ENCODE data around the gene BST1. TPM values are rescaled to one million over a fixed set of nuclear protein-coding genes. Genes with fewer than 3 reads are reported as not detected.

The BST1 gene
- total and polyA plus RNA-seq, 4 donors = 4.1 to 53.5 (median 11.0) TPM

- 71 to 81% methylated on average over 1 of the region's 1 CpG for WGBS, 2 donors
- H3K27ac ChIP-seq (ENCODE audit: low read depth in 1 of 2, low read length in 1 of 2) = no peak overlapping the region
- H3K9ac ChIP-seq (ENCODE audit: insufficient read depth in 1 of 2, low read length in 2 of 2) = no peak overlapping the region
- H3K36me3 ChIP-seq (ENCODE audit: control insufficient read depth in 4 of 4, insufficient read depth in 4 of 4, low read length in 4 of 4) = no peaks in the 10 kb centered on the region
- DNase-seq (no peak), ATAC-seq (ENCODE audit: insufficient read depth, low FRiP score) (no peak)
- peaks cover 0 to 14% (median 0%) of the 10 kb centered on the region in 5 donors for H3K4me1 ChIP-seq (ENCODE audit: control insufficient read depth in 5 of 5, insufficient read depth in 5 of 5, low read length in 5 of 5)
- no peak overlapping the region for H3K4me3 ChIP-seq
- TF ChIP-seq CTCF (IDR thresholded peaks at IDR 0.05; ENCODE audit: control extremely low read depth, extremely low read depth) = no peak
- H3K9me3 ChIP-seq (ENCODE audit: control insufficient read depth in 4 of 4, insufficient read depth in 3 of 4, low read length in 3 of 4) = no peaks in the 10 kb centered on the region
- no peaks in the 10 kb centered on the region for H3K27me3 ChIP-seq (ENCODE audit: control insufficient read depth in 3 of 3, insufficient read depth in 3 of 3, low read length in 2 of 3)
Measured at GRCh38 chr4:15676039-15676438, 26.8 kb upstream of the BST1 start.

DNA sequence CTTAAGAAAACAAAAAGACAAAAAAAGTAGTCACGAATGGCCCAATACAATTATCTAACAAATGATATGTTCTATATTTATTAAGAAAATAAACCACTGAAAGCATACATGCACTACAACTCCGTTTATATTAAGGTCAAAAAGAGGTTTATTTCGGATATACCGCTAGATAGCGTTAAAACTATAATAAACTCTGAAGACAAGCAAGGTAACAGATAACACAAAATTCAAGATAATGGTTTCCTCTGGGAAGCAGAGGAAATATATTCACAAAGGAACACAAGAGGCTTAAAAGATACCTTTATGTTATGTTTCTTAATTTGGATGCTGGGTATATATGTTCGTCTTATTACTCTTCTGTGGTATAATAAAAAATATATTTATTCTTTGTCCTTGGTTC, 26.0 kb upstream of the BST1 start:
- Histone ChIP-seq H3K9ac (ENCODE audit: insufficient read depth in 1 of 2, low read length in 2 of 2) (no peak overlapping the region), H3K4me3 (no peak overlapping the region), H3K27me3 (ENCODE audit: control insufficient read depth in 3 of 3, insufficient read depth in 3 of 3, low read length in 2 of 3) (no peaks in the 10 kb centered on the region), H3K27ac (ENCODE audit: low read depth in 1 of 2, low read length in 1 of 2) (no peak overlapping the region), H3K9me3 (ENCODE audit: control insufficient read depth in 4 of 4, insufficient read depth in 3 of 4, low read length in 3 of 4) (no peaks in the 10 kb centered on the region), H3K4me1 (ENCODE audit: control insufficient read depth in 5 of 5, insufficient read depth in 5 of 5, low read length in 5 of 5) (peaks cover 0 to 14% (median 0%) of the 10 kb centered on the region in 5 donors), H3K36me3 (ENCODE audit: control insufficient read depth in 4 of 4, insufficient read depth in 4 of 4, low read length in 4 of 4) (peaks cover 0 to 2% (median 0%) of the 10 kb centered on the region in 4 donors)
- DNase-seq = no peak
- no peak for TF ChIP-seq CTCF (IDR thresholded peaks at IDR 0.05; ENCODE audit: control extremely low read depth, extremely low read depth)
- WGBS, 2 donors = 94 to 96% methylated on average over 6 of the region's 6 CpGs
- no peak for ATAC-seq (ENCODE audit: insufficient read depth, low FRiP score)

DNA sequence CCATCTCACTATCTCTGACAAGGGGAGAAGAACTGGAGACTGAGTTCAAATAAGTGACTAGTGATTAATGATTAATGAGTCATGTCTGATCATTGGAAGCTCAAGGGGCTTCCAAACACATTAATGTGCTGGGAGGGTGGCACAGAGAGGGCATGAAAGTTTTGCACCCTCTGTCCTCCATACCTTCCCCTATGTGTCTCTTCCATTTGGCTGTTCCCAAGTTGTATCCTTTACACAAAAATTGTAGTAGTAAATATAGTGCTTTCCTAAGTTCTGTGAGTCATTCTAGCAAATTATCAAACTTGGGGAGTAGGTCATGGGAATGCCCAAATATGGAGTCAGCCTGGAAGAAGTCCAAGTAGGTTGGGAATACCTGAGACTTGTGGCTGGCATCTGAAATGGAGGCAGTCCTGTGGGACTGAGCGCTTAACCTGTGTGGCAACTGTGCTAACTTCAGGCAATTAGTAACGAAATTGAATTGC, 25.3 kb upstream of the BST1 start:
- H3K9me3 ChIP-seq (ENCODE audit: control insufficient read depth in 4 of 4, insufficient read depth in 3 of 4, low read length in 3 of 4) = no peaks in the 10 kb centered on the region
- H3K9ac ChIP-seq (ENCODE audit: insufficient read depth in 1 of 2, low read length in 2 of 2) = no peak overlapping the region
- peaks cover 0 to 2% (median 0%) of the 10 kb centered on the region in 4 donors for H3K36me3 ChIP-seq (ENCODE audit: control insufficient read depth in 4 of 4, insufficient read depth in 4 of 4, low read length in 4 of 4)
- no peaks in the 10 kb centered on the region for H3K27me3 ChIP-seq (ENCODE audit: control insufficient read depth in 3 of 3, insufficient read depth in 3 of 3, low read length in 2 of 3)
- TF ChIP-seq CTCF (IDR thresholded peaks at IDR 0.05; ENCODE audit: control extremely low read depth, extremely low read depth) = no peak
- DNase-seq (peak in 1 of 3 donors; percentile 44), ATAC-seq (ENCODE audit: insufficient read depth, low FRiP score) (no peak)
- peaks cover 0 to 17% (median 2%) of the 10 kb centered on the region in 5 donors for H3K4me1 ChIP-seq (ENCODE audit: control insufficient read depth in 5 of 5, insufficient read depth in 5 of 5, low read length in 5 of 5)
- no peak overlapping the region for H3K4me3 ChIP-seq
- no peak overlapping the region for H3K27ac ChIP-seq (ENCODE audit: low read depth in 1 of 2, low read length in 1 of 2)
- WGBS, 2 donors = 82 to 86% methylated on average over 2 of the region's 2 CpGs

- Histone ChIP-seq H3K4me3 (peak overlapping the region; percentile 58), H3K4me1 (ENCODE audit: control insufficient read depth in 5 of 5, insufficient read depth in 5 of 5, low read length in 5 of 5) (peaks cover 0 to 32% (median 7%) of the 10 kb centered on the region in 5 donors), H3K27ac (ENCODE audit: low read depth in 1 of 2, low read length in 1 of 2) (no peak overlapping the region), H3K9me3 (ENCODE audit: control insufficient read depth in 4 of 4, insufficient read depth in 3 of 4, low read length in 3 of 4) (no peaks in the 10 kb centered on the region), H3K27me3 (ENCODE audit: control insufficient read depth in 3 of 3, insufficient read depth in 3 of 3, low read length in 2 of 3) (no peaks in the 10 kb centered on the region), H3K9ac (ENCODE audit: insufficient read depth in 1 of 2, low read length in 2 of 2) (peak overlapping the region; percentile 56 to 98), H3K36me3 (ENCODE audit: control insufficient read depth in 4 of 4, insufficient read depth in 4 of 4, low read length in 4 of 4) (peaks cover 0 to 6% (median 3%) of the 10 kb centered on the region in 4 donors)
- WGBS, 2 donors = 1 to 2% methylated on average over 14 of the region's 14 CpGs
- DNase-seq = no peak
- TF ChIP-seq CTCF (IDR thresholded peaks at IDR 0.05; ENCODE audit: control extremely low read depth, extremely low read depth) = no peak
- ATAC-seq (ENCODE audit: insufficient read depth, low FRiP score) = no peak
Measured at GRCh38 chr4:15681067-15681371, 21.8 kb upstream of the BST1 start.
